Neural cell (in vitro differentiated cells): ENCODE measurements around the gene HPS4.

Experiments used
- CTCF ChIP-seq: fragments of 450-650 bp; IDR thresholded peaks from 2 replicates; pipeline ENCODE4 v1.5.1; 2014; ENCODE audit warnings: antibody characterized with exemption, mild to moderate bottlenecking, moderate library complexity; ENCODE audit not compliant: poor library complexity, severe bottlenecking
- MXI1 ChIP-seq: fragments of 450-650 bp; conservative IDR thresholded peaks from 2 replicates; pipeline ENCODE4 v1.6.1; 2014; ENCODE audit warnings: antibody characterized with exemption, mild to moderate bottlenecking; ENCODE audit not compliant: poor library complexity, severe bottlenecking
- POLR2AphosphoS5 ChIP-seq: IDR thresholded peaks from 2 replicates; pipeline ENCODE4 v1.6.1; 2012
- RAD21 ChIP-seq: fragments of 450-650 bp; conservative IDR thresholded peaks from 2 replicates; pipeline ENCODE4 v1.6.1; 2014; ENCODE audit warnings: antibody characterized with exemption, mild to moderate bottlenecking, moderate library complexity

GRCh38 chr22:26443901-26444690, 39.5 kb downstream of the HPS4 start:
- no peak for TF ChIP-seq RAD21
- no peak for TF ChIP-seq POLR2AphosphoS5
- TF ChIP-seq CTCF: no peak
- TF ChIP-seq MXI1: no peak
